HEK293T (cell line): ENCODE results near the gene MCFD2.

Experiments used
- BHLHE40 ChIP-seq: fragments of 450-650 bp; IDR thresholded peaks from 2 replicates; pipeline ENCODE4 v1.6.1; 2016; ENCODE audit warnings: mild to moderate bottlenecking, moderate library complexity, borderline replicate concordance
- FOXK2 ChIP-seq: fragments of 450-650 bp; IDR thresholded peaks from 2 replicates; pipeline ENCODE4 v1.6.1; 2016; ENCODE audit warnings: mild to moderate bottlenecking
- HDGF ChIP-seq: fragments of 450-650 bp; IDR thresholded peaks from 2 replicates; pipeline ENCODE4 v1.6.1; 2017; ENCODE audit warnings: antibody characterized with exemption, borderline replicate concordance
- PKNOX1 ChIP-seq: fragments of 450-650 bp; IDR thresholded peaks from 2 replicates; pipeline ENCODE4 v1.6.1; 2016
- SP1 ChIP-seq: fragments of 450-650 bp; IDR thresholded peaks from 2 replicates; pipeline ENCODE4 v1.6.1; 2017
- ZNF384 ChIP-seq: fragments of 450-650 bp; IDR thresholded peaks from 2 replicates; pipeline ENCODE4 v1.6.1; 2016

DNA sequence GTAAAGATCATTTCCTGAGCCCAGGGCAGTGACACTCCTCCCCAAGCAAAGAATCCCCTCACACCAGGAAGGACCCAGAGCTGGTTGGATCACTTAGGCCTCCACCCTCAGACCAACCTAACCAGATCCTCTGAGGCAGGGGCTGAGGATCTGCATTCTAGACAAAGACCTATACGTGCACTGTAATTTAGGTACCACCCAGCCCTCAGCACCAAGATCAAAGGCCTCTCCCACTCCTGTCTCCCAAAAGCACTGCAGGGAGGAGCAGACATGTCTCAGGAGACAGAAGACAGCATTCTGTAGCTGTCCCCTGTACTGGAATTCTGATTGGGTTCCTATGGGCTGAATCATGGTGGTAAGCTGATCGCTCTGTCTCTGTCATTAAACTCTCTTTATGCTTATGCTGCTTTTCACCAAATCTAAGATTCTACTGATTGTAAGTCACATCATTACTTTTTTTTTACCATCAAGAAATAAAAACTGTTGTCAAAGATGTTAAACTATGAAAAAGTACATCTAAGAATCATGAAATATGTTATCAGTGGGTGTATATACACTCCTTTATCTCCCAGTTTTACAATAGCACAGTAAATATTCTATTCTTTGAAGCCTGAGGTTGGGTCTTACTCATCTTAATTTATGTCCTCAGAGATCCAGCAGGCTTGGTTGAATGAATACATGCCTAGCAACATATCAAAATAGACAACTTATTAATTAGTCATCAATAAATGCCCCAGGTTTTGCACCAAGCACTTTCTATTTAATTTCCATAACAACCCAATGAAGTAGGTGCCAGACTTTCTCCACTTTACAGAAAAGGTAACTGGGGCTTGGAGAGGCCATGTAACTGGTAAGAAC lies 28.3 kb downstream of the MCFD2 start:
- TF ChIP-seq SP1: no peak
- no peak for TF ChIP-seq FOXK2
- TF ChIP-seq ZNF384: no peak
- no peak for TF ChIP-seq BHLHE40
- no peak for TF ChIP-seq PKNOX1
- TF ChIP-seq HDGF: no peak
